GM21619 (cell line): ENCODE measurements around the gene PPP1R12A.
A peak's percentile ranks its signal among the peaks of the same experiment; 100 is the strongest.

Experiments used
- ATAC-seq: cut with Tn5 transposase; IDR thresholded peaks from one replicate; pipeline ENCODE4 v1.9.1; 2021; ENCODE audit not compliant: unreplicated experiment

Gene PPP1R12A

DNA sequence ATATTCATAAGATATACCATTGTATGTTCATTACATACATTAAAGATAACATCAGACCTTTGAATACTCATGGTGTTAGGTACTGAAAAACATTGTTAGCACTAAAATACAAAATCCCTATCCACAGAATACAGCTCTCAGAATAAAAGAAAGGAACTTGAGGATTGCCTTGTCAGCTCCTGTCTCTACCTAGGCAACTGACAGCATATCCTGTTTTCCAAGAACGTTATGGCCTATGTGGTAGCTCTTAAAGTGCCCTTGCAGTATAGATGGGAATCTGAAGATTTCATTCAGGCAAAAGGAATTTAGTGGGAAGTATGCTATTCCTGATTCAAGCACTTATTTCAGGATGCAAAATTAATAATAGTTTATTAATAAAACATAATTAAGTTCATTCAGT, 1.8 kb upstream of the PPP1R12A start:
- ATAC-seq, result no peak

DNA sequence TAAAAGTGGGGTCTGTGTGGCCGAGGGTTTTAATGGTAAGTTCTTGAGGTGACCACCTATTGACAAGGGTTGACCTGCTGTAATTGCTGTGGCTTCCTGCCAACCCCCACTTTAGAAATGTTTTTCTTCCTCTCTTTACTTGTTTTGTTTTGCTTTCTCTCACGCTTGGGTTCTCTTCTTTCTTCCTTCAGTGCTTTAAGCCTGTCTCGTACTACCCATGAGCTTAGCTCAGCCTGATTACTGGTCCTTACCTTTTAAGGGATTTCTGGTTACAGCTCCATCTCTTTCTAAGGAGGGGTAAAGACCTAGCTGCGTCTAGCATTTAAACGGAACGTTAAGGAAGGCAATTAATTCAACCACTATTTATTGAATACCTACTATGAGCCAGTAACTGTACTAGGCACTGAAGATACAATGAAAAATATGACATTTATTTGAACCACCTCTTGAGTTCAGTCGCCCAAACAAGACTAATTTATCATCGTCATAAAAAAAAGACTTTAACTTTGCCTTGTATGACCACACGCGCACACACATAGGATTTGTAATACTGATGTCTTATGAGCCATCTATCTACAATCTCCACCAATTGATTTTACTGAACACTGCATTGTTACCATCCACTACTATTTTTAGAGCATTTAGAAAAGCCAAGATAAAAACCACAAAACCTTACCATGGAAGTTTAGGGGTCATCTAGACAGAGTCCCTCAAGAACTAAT, 888 bp upstream of the PPP1R12A start:
- peak; percentile 15 for ATAC-seq

- peak; percentile 14 for ATAC-seq
Measured at GRCh38 chr12:79934281-79935020, 446 bp downstream of the PPP1R12A start.

- peak; percentile 14 for ATAC-seq
Measured at GRCh38 chr12:79933532-79934264, 1.2 kb downstream of the PPP1R12A start.

GRCh38 chr12:79933043-79933442, 1.9 kb downstream of the PPP1R12A start:
- no peak for ATAC-seq

DNA sequence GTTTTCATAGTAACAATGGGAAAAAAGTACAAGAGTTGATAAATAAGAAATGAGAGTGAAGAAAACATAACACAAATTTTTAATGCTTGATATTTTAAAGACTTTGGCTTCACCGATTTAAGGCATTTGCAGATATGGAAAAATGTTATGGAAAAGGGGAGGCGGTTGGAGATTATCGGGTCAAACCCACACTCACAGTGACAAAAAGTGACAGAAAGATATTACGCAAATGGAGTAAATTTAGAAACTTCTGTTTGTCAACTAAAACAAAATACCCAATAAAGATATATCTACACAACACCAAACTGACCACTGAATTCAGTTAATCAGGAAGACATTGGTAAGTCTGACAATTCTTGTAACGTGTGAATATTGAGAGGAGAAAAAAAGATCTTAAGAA, 2.5 kb downstream of the PPP1R12A start:
- no peak for ATAC-seq

GRCh38 chr12:79929065-79929464, 5.8 kb downstream of the PPP1R12A start:
- no peak for ATAC-seq

DNA sequence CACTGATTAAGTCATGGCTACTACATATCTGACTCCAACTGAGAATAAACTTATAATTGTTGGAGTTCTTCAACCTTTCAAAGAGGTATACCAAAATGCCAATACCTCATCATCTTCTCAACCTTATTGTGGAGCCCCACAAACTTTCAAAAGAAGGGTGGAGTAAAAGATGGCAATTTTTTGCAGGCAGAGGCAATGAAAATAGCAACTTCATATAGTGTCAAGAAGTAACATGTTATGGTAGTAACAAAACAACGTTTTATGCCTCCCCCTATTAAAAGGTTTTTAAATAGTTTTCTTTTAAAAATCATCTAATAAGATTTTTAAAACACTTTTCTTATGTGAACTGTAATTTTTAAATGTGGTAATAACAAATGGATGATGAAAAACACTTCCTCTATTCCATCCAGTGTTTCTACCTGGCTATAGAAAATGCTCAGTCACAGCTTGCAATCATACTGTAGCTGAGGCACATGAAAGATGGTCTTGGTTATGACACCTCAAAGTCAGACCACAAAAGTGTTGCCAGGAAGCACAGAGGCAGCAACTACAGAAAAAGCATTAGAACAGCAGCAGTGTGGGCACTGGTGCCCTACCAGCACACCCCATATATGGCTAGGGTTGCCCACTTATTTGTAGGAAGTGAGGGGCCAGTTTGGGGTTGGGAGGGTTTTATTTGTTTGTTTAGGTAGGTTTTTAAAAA, 7.0 kb downstream of the PPP1R12A start:
- peak; percentile 99 for ATAC-seq

DNA sequence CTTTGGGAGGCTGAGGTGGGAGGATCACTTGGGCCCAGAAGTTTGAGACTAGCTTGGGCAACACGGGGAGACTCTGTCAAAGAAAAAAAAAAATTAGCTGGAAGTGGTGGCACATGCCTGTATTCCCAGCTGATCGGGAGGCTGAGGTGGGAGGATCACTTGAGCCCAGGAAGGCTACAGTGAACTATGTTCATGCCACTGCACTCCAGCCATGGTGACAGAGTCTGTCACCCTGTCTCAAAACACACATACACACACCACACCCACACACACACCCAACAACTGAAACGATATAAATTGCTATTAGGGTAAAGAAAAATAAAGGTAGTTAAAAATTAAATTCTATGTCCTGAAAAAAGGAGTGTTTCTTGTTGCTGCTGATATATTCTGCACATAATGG, 7.9 kb downstream of the PPP1R12A start:
- ATAC-seq, result no peak

DNA sequence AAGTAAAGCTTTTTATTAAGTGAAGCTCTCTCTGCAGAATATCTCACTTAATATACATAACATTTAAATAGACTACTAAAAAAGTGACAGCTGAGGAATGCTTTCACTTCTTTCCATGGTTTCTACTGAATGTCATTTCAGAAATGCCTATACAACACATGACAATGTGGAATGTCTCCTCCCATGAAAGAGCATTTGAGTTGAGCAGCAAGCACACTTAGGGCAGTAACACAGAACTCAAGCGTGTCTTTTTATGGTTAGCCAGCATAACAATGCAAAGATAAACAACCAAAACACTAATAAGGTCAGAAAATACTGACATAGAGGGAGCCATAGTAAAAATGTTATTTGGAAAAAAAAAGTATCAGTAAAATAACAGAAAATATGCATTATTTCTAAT, 9.4 kb downstream of the PPP1R12A start:
- no peak for ATAC-seq

GRCh38 chr12:79921786-79922185, 13.1 kb downstream of the PPP1R12A start:
- ATAC-seq, result no peak

DNA sequence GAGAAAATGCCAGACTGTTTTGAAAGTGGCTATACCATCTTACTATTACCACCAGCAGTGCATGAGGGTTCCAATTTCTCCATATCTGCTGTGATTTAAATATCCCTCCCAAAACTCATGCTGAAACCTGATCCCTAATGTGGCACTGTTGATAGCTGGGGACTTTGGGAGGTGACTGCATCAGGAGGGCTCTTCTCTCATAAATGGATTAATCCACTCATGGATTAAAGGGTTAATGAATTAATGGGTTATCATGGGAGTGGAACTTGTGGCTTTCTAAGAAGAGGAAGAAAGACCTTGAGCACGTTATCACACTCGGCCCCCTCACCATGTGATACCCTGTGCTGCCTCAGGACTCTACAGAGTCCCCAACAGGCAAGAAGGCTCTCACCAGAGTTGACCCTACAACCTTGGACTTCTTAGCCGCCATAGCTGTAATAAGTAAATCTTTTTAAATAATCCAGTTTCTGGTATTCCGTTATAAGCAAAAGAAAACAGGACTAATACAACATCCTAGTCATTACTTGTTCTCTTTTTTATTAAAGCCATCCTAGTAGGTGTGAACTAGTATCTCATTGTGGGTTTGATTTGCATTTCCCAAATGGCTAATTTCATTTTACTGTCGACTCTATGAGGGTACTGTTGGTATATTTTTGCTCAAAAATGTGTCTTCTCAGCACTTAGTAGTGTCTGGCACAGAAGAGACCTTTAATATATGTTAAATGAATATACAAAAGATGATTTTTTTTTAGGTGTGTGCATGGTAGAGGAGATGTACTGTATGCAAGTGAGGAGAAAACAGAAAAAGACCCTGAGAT, 14.3 kb downstream of the PPP1R12A start:
- no peak for ATAC-seq

DNA sequence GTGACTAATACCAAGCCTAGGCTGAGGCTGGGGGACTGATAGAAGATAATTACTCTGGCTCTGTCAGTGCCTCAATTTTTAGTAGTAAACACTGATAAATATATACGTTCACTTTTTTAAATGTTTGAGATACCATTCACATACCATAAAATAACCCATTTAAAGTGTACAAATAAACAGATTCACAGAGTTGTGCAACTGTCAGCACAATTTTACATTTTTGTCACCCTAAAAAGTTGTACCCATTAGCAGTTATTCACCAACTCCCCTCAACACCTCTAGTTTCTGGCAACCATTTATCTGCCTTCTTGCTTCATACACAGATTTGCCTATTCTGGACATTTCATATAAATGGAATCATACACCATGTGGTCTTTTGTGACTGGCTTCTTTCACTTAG, 15.1 kb downstream of the PPP1R12A start:
- no peak for ATAC-seq

DNA sequence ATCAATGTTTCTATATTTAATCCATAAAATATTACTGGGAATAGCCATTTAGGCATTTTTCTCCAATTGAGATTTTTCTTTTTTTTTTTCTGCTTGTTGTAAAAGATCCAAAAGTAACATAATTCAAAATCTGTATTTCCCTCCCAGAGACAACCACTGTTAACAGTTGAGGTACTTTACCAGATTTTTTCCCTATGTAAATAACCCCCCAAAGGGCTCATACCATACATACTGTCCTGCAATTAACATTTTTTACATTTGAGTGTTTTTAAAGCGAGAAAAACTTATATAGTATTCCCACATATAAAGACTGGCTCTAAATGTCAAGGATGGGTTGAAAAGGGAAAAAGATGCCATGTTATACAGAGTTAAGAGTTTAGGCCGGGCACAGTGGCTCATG, 18.1 kb downstream of the PPP1R12A start:
- ATAC-seq, result no peak

- ATAC-seq, result no peak
Measured at GRCh38 chr12:79911889-79912656, 22.8 kb downstream of the PPP1R12A start.

DNA sequence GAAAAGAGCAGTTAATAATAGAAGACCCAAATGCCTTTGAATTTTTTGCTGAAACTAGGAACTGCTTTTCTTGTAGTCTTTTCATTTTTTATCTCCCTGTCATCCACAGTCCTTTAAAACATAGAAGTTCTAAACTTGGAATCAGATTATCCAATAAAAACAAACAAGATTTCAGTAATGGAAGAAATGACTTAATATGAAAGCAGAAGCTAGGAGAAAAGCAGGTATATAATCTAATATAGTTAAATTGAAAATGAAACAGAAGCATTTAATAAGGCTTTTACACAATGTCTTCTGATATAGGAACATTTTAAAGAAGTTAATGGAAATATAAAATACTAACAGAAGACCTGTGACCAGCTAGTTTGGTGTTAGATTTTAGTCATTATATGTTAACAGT, 26.5 kb downstream of the PPP1R12A start:
- no peak for ATAC-seq

- ATAC-seq, result no peak
Measured at GRCh38 chr12:79901506-79901905, 33.4 kb downstream of the PPP1R12A start.

GRCh38 chr12:79900951-79901350, 33.9 kb downstream of the PPP1R12A start:
- ATAC-seq, result no peak

DNA sequence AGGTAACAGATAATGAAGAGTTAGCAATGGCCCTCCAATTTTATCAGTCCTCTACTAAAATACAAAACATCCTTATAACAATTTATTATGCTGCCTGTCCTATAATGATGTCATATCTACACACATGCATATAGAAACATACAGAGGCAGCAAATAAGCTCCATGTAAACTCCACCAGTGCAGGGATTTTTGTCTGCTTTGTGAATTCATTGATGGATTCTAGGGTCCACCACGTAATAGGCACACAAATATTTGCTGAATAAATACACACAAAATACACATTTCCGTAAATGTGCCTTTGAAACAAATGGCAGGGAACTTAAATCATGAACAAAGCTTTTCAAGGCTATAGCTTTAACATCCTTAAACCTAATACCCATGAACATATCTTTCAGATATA, 34.7 kb downstream of the PPP1R12A start:
- ATAC-seq, result no peak

- no peak for ATAC-seq
Measured at GRCh38 chr12:79897617-79898016, 37.3 kb downstream of the PPP1R12A start.
